ENCODE results near the gene FARP1. TPM values are rescaled to one million over a fixed set of nuclear protein-coding genes. Genes with fewer than 3 reads are reported as not detected.

Gene FARP1
- total RNA-seq, 2 donors from 2014 or later, result 1.0 to 2.2 TPM

DNA sequence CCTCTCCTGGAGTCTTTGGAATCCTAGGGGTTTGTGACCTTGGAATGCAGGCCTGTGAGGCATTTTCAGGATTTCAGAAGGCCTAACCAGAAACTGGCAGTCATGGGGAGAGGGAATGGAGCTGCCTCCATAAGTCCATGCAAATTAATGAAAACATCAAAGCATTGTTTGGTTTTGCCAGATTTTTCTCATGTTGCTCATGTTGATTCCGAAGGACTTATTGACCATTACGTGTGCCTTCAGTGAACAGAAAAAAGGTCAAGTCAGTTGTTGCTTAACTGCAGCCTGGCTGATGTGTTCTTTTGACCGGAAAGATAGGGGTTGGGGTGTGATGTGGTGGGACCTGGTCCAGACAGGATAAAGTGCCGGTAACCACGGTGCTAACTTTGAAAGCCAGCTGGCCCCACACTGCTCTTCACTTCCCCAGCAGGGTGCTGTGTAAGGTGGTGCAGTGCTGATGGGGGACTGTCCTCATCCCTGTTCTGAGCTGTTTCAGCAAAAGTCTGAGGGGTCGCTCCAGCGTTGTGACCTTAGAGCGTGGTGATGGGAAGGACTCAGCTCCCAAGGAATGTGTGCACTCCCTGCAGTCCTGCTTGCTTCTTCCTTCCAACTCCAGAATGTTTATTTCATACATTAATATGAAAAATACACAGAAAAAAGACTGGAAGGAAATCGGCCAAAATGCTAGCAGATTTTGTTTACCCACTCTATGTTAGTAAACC is 30.7 kb downstream of the FARP1 start:
- Mint-ChIP-seq H3K27ac (no peak overlapping the region), H3K36me3 (no peaks in the 10 kb centered on the region), H3K4me1 (ENCODE audit: low read depth in 2 of 2) (no peaks in the 10 kb centered on the region), H3K9me3 (no peaks in the 10 kb centered on the region), H3K4me3 (no peak overlapping the region), H3K27me3 (peaks cover 16 to 17% of the 10 kb centered on the region in 2 donors)
- DNase-seq (ENCODE audit: low spot score) (no peak), ATAC-seq (peak in 1 of 2 donors; percentile 48)

DNA sequence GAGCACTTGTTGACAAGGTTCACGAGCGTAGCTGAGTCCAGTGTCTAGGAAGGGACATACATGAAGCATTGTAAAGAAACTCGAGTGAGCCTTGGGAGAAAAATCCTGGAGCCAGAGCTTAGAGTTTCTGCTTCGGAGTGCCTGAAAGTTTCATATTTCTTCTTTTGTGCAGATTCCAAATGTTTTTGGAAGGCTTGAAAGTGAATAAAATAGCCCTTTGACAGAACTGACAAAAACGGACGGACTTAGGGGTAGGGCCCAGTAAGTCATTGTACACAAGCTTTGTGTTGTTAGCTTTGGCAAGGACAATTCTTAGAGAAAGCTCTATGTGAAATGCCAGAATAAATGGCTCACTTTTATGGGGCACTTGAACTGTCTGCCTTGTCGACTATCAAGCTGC is 31.4 kb downstream of the FARP1 start:
- Mint-ChIP-seq H3K27me3 (peaks cover 12 to 17% of the 10 kb centered on the region in 2 donors), H3K36me3 (no peaks in the 10 kb centered on the region), H3K9me3 (no peaks in the 10 kb centered on the region), H3K27ac (no peak overlapping the region), H3K4me1 (ENCODE audit: low read depth in 2 of 2) (no peaks in the 10 kb centered on the region), H3K4me3 (no peak overlapping the region)
- ATAC-seq (no peak), DNase-seq (ENCODE audit: low spot score) (no peak)

DNA sequence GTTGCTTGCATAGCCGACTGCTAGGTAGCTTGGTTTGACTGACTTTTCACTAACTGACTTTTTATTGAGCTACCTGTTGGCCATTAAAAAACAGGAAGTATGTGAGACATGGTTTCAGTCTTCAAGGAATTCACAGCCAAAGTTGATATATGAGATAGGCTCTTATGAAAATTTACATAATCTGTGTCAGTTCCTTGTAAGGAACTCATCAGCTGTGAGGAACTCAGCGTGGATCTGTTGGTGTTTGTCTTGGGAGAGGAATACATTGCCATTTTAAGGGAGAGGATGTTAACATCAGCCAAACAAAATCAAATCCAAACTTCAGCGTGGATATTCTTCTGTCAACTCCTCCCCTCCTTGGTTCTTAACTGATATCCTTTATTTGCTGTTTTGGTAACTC is 32.1 kb downstream of the FARP1 start:
- ATAC-seq (no peak), DNase-seq (ENCODE audit: low spot score) (no peak)
- H3K27me3 Mint-ChIP-seq, result peaks cover 11 to 17% of the 10 kb centered on the region in 2 donors
- H3K27ac Mint-ChIP-seq, result no peak overlapping the region
- no peaks in the 10 kb centered on the region for H3K36me3 Mint-ChIP-seq
- no peak overlapping the region for H3K4me3 Mint-ChIP-seq
- no peaks in the 10 kb centered on the region for H3K4me1 Mint-ChIP-seq (ENCODE audit: low read depth in 2 of 2)
- H3K9me3 Mint-ChIP-seq, result no peaks in the 10 kb centered on the region

DNA sequence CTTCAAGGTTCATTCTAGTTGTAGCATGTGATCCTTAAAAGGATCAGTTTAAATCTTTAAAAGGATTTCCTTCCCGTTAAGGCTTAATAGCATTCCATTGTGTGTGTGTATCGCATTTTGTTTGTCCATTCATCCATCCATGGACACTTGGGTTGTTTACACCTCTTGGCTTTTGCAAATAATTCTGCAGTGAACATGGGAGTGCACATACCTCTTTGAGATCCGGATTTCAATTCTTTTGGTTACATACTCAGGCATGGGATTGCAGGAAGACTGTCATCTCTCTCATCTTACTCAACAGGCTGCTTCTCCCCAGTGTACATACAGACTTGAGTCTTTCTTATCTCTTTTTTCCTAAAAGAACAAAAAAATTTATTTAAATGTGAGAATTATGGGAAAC is 32.9 kb downstream of the FARP1 start:
- DNase-seq (ENCODE audit: low spot score) (no peak), ATAC-seq (no peak)
- Mint-ChIP-seq H3K4me1 (ENCODE audit: low read depth in 2 of 2) (no peaks in the 10 kb centered on the region), H3K36me3 (no peaks in the 10 kb centered on the region), H3K4me3 (no peak overlapping the region), H3K27me3 (peaks cover 11 to 21% of the 10 kb centered on the region in 2 donors), H3K27ac (no peak overlapping the region), H3K9me3 (no peaks in the 10 kb centered on the region)

DNA sequence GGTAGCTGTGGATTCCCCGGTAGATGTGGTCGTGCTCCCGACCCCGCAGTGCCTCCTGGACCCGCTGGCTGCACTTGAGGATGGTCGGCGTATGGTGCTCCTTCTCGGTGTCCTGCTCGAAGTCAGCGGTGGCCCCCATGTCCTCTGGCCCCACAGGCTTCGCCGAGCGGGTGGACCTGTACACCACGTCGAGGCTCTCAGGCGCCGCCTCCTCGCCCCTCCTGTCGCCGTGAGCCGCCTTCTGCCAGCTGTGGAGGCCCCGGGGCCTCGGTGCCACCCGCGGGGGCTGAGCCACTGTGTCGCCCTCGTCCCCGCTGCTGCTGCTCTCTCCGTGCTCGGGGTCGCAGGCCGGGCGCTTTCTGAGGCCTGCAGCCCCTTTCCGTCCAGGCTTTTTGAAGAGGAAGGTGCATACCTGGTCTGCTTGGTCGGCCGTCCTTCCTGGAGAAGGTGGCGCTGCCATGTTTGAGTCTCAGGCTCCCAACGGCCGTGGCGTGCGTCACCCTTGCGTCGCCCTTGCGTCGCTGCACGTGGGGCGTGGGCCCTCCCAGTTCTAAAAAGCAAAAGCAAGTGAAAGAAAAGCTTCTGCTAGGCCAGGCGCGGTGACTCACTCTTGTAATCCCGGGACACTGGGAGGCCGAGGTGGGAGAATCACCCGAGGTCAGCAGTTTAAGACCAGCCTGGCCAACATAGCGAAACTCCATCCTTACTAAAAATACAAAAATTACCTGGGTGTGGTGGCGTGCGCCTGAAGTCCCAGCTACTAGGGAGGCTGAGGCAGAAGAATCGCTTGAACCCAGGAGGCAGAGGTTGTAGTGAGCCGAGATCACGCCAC is 34.1 kb downstream of the FARP1 start, which contains the start of gene RNF113B:
RNF113B (minus strand) TSS at position 493 of the 832 bp plus-strand sequence; CDS start at position 460, 33 bp downstream.
- Mint-ChIP-seq H3K9me3 (no peaks in the 10 kb centered on the region), H3K27ac (no peak within 1 kb of the TSS), H3K36me3 (no peaks in the 10 kb centered on the region), H3K27me3 (peaks cover 5 to 15% of the 10 kb centered on the region in 2 donors), H3K4me3 (no peak within 1 kb of the TSS), H3K4me1 (ENCODE audit: low read depth in 2 of 2) (no peaks in the 10 kb centered on the region)
- ATAC-seq (no peak), DNase-seq (ENCODE audit: low spot score) (no peak)

DNA sequence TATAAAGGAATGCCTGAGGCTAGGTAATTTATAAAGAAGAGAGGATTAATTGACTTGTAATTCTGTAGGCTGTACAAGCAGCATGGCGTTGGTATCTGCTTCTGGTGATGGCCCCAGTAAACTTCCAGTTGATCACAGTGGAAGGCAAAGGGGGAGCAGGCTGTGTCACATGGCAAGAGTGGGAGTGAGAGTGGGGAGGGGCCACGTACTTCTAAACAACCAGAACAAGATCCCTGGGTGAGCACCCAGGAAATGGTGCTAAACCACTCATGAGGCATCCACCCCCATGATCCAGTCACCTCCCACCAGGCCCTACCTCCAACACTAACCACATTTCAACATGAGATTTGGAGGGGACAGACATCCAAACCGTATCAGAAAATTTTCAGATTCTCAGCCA is 37.2 kb downstream of the FARP1 start:
- Mint-ChIP-seq H3K9me3 (no peaks in the 10 kb centered on the region), H3K4me1 (ENCODE audit: low read depth in 2 of 2) (no peaks in the 10 kb centered on the region), H3K36me3 (no peaks in the 10 kb centered on the region), H3K4me3 (no peak overlapping the region), H3K27ac (no peak overlapping the region), H3K27me3 (peaks cover 0 to 17% of the 10 kb centered on the region in 2 donors)
- ATAC-seq (no peak), DNase-seq (ENCODE audit: low spot score) (no peak)

DNA sequence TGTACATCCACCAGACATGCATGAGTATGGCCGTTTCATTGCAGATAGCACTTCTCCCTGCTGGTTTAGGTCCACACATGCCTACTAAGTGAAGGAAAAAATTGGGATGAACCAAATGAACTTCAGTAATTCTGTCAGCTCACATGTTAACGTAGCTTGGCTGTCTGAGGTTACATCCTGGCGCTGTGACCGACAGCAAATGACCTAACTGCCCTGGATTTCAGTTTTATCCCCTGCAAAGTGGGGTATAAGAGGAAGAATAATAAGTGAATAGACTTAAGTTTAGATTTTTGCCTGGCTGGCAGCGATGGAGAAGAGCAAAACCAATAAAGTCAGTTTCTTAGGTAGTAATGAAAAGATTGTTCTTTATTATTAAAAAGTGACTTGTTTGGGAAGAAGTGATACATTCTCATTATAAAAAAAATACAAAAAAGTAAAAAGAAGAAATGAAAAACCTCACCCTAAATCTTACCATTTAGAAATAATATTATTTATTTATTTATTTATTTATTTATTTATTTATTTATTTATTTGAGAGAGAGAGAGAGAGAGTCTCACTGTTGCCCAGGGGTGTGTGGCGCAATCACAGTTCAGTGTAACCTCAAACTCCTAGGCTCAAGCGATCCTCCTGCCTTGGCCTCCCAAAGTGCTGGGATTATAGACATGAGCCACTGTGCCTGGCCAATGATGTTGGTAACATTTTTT is 38.4 kb downstream of the FARP1 start:
- Mint-ChIP-seq H3K27ac (no peak overlapping the region), H3K4me3 (no peak overlapping the region), H3K36me3 (no peaks in the 10 kb centered on the region), H3K4me1 (ENCODE audit: low read depth in 2 of 2) (no peaks in the 10 kb centered on the region), H3K9me3 (no peaks in the 10 kb centered on the region), H3K27me3 (peaks cover 0 to 20% of the 10 kb centered on the region in 2 donors)
- ATAC-seq (no peak), DNase-seq (ENCODE audit: low spot score) (no peak)

DNA sequence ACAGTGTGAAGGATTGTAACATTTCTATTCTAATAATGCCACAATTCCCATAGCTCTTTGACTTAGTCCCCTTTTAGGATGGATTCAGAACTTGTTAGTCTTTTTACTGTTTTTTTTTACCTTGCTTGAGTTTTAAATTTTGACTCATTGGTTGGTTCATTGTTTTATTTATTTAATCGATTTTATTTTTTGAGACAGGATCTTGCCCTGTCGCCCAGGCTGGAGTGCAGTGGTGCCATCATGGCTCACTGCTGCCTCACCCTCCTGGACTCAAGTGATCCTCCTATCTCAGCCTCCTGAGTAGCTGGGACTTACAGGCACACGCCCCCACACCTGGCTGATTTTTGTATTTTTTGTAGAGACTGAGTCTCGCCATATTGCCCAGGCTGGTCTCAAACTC is 39.3 kb downstream of the FARP1 start:
- ATAC-seq (no peak), DNase-seq (ENCODE audit: low spot score) (no peak)
- Mint-ChIP-seq H3K4me3 (no peak overlapping the region), H3K36me3 (no peaks in the 10 kb centered on the region), H3K4me1 (ENCODE audit: low read depth in 2 of 2) (no peaks in the 10 kb centered on the region), H3K27me3 (peaks cover 0 to 24% of the 10 kb centered on the region in 2 donors), H3K9me3 (no peaks in the 10 kb centered on the region), H3K27ac (no peak overlapping the region)

DNA sequence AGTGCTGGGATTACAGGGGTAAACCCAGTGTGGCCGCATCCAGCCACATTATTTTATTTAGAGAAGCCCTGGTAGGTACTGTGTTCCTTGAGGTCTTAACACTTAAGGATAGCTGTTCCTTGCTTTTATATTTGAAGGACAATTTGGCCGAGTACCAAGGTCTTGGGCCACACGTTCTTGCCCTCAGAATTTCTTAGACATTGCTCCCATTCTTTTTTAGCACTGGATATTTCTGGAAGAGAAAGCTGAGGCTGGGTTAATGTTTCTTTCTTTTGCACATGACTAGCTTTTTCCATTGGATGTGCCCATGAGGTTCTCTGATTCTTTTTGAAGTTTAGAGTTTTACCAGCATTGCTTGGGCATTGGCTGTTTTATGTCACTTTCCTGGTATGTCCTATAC is 39.7 kb downstream of the FARP1 start:
- ATAC-seq, result no peak
- no peaks in the 10 kb centered on the region for H3K4me1 Mint-ChIP-seq (ENCODE audit: low read depth in 2 of 2)
- H3K27me3 Mint-ChIP-seq, result peaks cover 0 to 24% of the 10 kb centered on the region in 2 donors
- no peak overlapping the region for H3K27ac Mint-ChIP-seq
- no peaks in the 10 kb centered on the region for H3K9me3 Mint-ChIP-seq
- H3K36me3 Mint-ChIP-seq, result no peaks in the 10 kb centered on the region
- no peak for DNase-seq (ENCODE audit: low spot score)
- H3K4me3 Mint-ChIP-seq, result no peak overlapping the region

DNA sequence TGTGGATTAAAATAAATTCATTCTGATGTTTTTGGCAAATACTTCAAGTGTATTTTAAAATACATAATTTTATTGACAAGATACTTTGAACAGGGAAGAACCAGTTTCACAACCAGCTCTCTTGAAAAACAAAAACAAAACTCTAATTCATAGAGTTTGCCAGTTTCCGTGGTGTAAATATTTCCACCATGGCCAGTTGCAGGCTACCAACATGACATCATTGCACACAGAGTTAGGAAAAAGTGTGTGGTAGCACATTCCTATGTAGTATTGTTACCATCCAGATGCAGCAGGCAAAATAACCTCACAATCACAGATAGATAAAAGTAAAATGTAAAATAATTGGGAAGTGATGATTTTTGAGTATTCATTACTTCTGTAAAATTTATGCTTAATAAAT is 41.9 kb downstream of the FARP1 start:
- ATAC-seq (no peak), DNase-seq (ENCODE audit: low spot score) (no peak)
- Mint-ChIP-seq H3K27ac (no peak overlapping the region), H3K4me3 (no peak overlapping the region), H3K27me3 (peaks cover 0 to 24% of the 10 kb centered on the region in 2 donors), H3K9me3 (no peaks in the 10 kb centered on the region), H3K36me3 (no peaks in the 10 kb centered on the region), H3K4me1 (ENCODE audit: low read depth in 2 of 2) (no peaks in the 10 kb centered on the region)

DNA sequence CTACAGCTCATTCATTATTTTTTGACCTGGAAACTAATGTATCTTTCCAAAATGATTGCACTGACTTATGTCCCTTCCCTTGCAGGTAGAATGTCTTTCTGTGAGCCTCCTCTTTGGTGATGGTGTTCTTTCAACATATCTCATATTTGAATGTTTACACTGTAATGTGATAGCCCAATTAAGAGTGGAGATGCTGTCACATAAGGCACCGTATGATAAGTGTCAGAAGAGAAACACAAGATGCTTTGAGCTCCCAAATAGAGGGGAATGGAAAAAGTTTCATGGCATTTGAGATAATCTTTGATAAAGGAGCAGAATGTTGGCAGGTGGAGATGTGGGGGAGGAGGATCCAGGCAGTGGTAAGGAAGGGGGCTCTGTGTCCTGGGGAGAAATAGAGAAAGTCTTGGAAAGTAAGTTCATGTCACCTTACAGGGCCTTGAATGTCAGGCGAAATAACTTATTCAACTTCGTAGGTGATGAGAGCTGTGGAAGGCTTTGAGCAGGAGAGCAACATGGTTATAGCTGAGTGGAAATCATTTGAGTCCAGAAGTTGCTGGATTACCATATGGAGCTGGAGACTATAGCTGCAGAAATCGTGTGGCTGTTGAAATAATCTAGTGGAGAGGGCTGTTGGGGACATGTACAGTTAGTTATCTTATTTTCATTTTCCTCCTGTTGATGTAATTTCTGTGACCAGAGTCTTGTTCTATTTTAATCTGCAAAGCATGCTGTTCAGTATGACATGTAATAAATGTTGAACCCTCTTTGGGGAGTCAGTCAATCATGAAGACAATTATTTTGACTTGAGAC is 44.5 kb downstream of the FARP1 start:
- no peak overlapping the region for H3K27ac Mint-ChIP-seq
- no peak overlapping the region for H3K4me3 Mint-ChIP-seq
- no peak for DNase-seq (ENCODE audit: low spot score)
- H3K27me3 Mint-ChIP-seq, result peaks cover 0 to 16% of the 10 kb centered on the region in 2 donors
- no peaks in the 10 kb centered on the region for H3K9me3 Mint-ChIP-seq
- H3K36me3 Mint-ChIP-seq, result no peaks in the 10 kb centered on the region
- no peak for ATAC-seq
- no peaks in the 10 kb centered on the region for H3K4me1 Mint-ChIP-seq (ENCODE audit: low read depth in 2 of 2)

DNA sequence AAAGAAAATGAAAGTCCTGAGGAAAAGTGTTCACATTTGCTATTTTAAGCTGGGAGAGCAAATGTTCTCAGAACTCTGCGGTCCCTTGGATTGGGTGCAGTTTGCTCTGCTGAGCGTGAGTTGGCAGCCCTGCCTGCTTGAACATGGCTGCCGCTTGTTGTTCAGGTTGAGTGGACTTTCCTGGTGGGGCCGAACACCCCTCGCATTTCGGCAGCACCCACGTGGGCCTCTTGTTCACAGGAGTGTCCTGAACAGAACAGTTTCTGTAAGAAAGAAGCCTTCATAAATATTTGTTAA is 45.0 kb downstream of the FARP1 start:
- no peaks in the 10 kb centered on the region for H3K36me3 Mint-ChIP-seq
- no peaks in the 10 kb centered on the region for H3K4me1 Mint-ChIP-seq (ENCODE audit: low read depth in 2 of 2)
- H3K27ac Mint-ChIP-seq, result no peak overlapping the region
- no peaks in the 10 kb centered on the region for H3K9me3 Mint-ChIP-seq
- DNase-seq (ENCODE audit: low spot score) (no peak), ATAC-seq (no peak)
- no peak overlapping the region for H3K4me3 Mint-ChIP-seq
- H3K27me3 Mint-ChIP-seq, result peaks cover 0 to 12% of the 10 kb centered on the region in 2 donors

DNA sequence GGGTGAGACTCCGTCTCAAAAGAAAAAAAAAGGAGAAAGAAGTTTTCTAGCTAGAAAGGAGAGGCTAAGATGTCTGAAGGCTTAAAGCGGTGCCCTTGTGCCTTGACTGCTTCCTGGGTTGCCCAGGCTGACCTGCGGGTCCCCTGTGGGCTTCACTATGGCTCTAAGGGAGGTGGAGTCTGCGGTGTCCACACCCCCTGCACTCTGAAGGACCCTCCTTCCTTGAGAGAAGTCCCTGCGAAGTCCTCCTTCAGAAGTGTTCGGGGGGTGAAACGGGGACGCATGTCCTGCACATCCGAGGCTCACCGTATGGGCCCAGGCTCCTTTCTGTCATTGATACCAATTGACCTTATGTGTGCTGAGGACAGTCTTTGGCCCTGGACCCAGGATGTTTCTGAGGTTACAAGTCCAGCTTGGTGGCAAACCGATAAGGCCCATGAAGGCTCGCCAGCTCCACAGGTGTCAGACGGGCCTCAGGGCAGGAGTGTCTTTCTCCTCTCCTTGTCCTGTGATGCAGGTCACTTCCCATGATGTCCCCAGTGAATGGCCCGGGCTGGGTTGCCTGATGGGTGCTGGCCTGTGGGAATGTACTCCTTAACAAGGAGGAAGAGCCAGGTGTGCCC is 45.8 kb downstream of the FARP1 start:
- ATAC-seq (peak in 1 of 2 donors; percentile 48), DNase-seq (ENCODE audit: low spot score) (no peak)
- H3K27ac Mint-ChIP-seq, result no peak overlapping the region
- H3K4me1 Mint-ChIP-seq (ENCODE audit: low read depth in 2 of 2), result no peaks in the 10 kb centered on the region
- no peaks in the 10 kb centered on the region for H3K36me3 Mint-ChIP-seq
- no peak overlapping the region for H3K4me3 Mint-ChIP-seq
- H3K27me3 Mint-ChIP-seq, result peaks cover 0 to 7% of the 10 kb centered on the region in 2 donors
- H3K9me3 Mint-ChIP-seq, result no peaks in the 10 kb centered on the region

Data from natural killer cell treated with Interleukin-12 subunit alpha and Interleukin-12 subunit beta and Interleukin-15 and Interleukin-18, amount 100 ng/mL, for 72 hours (primary cell).